Stimulated activated CD8-positive, alpha-beta memory T cell treated with anti-CD3 and anti-CD28 coated beads, Interleukin-7, amount 100 ng/mL, for 24 hours (primary cell): ENCODE data around the gene DCP1A.
"Not testable (repeated sequence)": the region's sequence is repeated elsewhere in the genome, so short reads cannot be mapped to it uniquely, and the experiment has no call there.

Source experiments
- DNase-seq: peaks from one replicate; pipeline ENCODE4 v3.0.0-alpha.2; 2020; ENCODE audit warnings: low read depth

Gene DCP1A

GRCh38 chr3:53328746-53329145 lies 18.6 kb downstream of the DCP1A start:
- no peak for DNase-seq

DNA sequence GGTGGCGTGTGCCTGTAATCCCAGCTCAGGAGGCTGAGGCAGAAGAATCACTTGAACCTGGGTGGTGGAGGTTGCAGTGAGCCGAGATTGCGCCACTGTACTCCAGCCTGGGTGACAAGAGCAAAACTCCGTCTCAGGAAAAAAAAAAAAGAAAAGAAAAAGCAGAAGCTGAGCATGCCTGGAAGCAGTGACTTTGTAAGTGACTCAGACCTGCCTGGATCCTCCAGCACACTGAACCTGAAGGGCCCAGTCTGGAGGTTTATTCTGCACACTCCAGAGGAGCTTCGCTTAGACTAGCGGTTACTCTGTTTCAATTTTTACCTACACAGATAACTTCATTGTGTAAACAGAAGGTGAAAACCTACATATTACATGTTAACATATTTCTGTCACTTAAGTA lies 19.4 kb downstream of the DCP1A start:
- not testable (repeated sequence) for DNase-seq

- DNase-seq: no peak
Measured at GRCh38 chr3:53324105-53324504, 23.2 kb downstream of the DCP1A start.

DNA sequence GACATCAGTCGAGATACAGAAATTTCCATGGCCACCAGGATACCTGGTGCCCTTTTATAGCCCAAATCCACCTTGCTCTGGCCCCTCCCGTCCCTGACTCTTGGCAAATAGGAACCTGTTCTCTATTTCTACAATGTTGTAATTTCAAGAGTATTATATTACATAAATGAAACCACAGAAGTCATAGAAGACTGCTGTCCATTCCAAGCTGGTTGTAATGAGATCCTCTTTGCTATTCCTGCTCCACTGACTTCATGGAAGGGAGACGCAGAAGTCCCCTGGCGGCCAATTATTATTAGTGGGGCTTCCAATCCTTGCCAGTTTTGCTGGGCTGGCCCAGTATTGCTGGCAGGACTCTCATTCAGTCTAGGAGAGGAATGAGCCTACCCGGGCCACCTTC lies 26.6 kb downstream of the DCP1A start:
- no peak for DNase-seq

GRCh38 chr3:53318522-53318921 lies 28.8 kb downstream of the DCP1A start:
- DNase-seq: no peak

- no peak for DNase-seq
Measured at GRCh38 chr3:53312832-53313231, 34.5 kb downstream of the DCP1A start.

GRCh38 chr3:53311882-53312281 lies 35.5 kb downstream of the DCP1A start:
- no peak for DNase-seq

DNA sequence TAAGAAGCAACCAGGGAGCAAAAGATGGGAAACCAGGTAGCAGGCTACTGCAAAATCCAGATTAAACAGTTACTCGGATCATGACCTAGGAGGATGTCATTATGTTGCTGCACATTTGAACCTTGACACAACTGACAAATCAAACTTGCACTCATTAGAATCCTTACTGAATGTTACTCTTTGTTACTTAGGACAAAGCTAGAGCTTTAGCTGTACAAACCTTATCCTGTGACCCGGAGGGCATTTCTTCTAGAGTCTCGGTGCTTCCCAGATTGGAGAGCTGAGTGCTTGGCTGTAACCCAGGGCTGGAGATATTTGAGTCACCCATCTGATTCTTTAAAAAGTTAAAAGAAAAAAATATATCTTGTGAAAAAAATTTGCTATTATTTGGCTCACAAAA lies 43.4 kb downstream of the DCP1A start:
- no peak for DNase-seq

DNA sequence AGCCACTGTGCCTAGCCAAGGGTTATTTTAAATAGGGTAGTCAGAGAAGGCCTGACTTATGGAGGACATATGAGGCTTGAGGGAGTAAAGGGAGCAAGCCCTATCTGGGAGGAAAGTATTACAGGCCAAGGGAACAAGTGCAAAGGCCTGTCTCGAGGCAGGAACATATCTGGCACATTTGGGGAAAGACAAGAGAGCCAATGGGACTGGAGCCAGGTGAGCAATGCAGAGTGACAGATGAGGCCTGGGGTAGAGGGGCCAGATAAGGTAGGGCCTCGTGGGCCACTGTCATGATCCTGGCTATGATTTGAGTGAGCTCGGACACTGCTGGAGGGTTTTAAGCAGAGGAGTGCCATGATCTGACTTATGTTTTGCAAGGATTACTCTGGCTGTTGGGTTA lies 43.8 kb downstream of the DCP1A start:
- no peak for DNase-seq

- DNase-seq: no peak
Measured at GRCh38 chr3:53300826-53301225, 46.5 kb downstream of the DCP1A start.

GRCh38 chr3:53299611-53300023 lies 47.7 kb downstream of the DCP1A start:
- DNase-seq: not testable (repeated sequence)

DNA sequence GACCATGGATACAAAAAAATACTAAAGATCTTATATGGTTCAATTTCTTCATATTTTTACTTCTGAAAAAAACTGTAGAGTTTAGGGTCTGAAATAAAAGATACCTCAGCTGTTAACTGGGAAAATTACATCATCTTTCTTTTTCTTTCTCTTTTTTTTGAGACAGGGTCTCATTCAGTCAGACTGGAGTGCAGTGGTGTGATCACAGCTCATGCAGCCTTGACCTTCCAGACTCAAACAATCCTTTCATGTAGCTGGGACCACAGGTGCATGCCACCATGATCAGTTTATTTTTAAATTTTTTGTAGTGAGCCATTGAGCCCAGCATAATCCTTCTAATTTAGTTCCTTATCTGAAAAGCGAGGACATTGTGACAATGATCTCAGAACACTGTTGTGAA lies 51.9 kb downstream of the DCP1A start:
- no peak for DNase-seq

GRCh38 chr3:53293867-53294266 lies 53.5 kb downstream of the DCP1A start:
- DNase-seq: no peak

DNA sequence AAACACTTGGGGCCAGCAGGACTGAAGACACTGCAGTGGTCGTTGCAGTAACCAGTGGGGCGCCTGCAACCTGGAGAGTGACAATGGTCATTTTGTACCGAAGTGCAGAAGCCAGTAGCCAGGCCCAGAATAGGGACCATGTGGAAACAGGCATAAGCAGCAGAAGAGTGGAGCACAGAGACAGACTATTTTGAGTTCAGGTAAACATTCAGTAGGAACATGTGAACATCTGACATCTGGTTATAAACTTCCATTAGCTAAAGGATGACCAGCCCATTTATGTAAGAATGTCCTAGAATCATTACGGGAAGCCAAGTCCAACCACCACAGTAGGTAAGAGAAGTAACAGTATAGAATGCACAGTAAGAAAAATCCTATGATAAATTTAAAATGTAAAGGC lies 59.1 kb downstream of the DCP1A start:
- no peak for DNase-seq

- no peak for DNase-seq
Measured at GRCh38 chr3:53287131-53287629, 60.2 kb downstream of the DCP1A start.

GRCh38 chr3:53286727-53287126 lies 60.6 kb downstream of the DCP1A start:
- DNase-seq: no peak

DNA sequence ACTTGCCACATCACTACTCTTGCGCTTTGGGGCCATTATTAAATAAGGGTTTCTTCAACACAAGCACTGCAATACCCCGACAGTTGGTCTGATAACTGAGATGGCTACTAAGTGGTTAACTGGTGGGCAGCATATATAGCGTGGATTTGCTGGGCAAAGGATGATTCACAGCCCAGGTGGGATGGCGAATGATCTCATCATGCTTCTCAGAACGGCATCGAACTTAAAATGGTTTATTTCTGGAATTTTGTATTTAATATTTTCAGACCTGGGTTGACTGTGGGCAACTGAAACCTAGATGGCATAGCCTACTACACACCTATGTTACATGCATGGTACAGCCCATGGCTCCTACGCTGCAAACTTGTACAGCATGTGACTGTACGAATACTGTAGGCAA lies 64.8 kb downstream of the DCP1A start:
- DNase-seq: no peak

DNA sequence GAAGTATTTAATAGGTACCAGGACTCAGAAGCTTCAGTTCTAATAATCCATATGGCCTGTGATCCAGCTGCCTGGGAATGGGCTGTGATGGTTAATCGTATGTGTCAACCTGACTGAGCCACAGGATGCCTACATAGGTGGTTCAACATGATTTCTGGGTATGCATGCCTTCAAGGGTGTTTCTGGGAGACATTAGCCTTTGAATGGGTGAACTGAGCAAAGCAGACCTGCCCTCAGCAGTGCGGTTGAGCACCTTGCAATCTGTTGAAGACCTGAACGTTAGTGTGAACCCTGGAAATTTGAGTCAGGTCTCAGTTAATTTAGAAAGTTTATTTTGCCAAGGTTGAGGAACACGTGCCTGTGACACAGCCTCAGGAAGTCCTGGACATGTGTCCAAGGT lies 68.7 kb downstream of the DCP1A start:
- no peak for DNase-seq

DNA sequence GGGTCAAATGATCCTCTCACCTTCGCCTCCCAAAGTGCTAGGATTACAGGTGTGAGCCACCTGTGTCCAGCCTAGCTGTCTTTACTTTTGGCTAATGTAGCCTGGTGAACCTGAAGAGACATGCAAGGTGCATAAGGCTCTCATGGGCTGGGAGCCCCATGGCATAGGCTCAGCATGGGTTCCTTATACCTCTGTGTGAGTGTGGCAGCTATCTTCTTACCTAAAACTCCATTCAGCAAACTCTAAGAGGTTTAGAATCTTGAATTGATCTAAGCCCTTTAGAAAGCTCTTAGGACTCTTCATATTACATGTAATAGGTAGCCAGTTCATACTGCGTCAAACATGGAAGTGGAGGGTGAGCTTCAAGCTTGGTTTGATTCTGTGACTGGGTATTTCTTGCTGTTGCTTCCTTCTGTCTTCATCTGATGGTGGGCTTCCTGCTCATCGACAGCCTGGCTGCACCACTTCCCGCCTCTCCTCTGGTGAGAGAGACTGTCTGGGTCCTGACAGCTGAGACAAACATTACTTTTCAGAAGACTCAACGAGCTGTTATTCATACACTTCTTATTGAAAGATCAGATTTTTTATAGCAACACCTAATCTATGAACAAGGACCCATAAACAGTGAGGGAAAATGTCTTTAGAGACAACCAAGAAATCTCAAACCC lies 72.3 kb downstream of the DCP1A start:
- no peak for DNase-seq

GRCh38 chr3:53273146-53273670 lies 74.1 kb downstream of the DCP1A start:
- no peak for DNase-seq

- no peak for DNase-seq
Measured at GRCh38 chr3:53269888-53270880, 77.2 kb downstream of the DCP1A start.

GRCh38 chr3:53269193-53269592 lies 78.2 kb downstream of the DCP1A start:
- not testable (repeated sequence) for DNase-seq

- no peak for DNase-seq
Measured at GRCh38 chr3:53267766-53268165, 79.6 kb downstream of the DCP1A start.
